CD4-positive, alpha-beta T cell (primary cell): Measurements from ENCODE around the gene SLC9A8. TPM values are rescaled to one million over a fixed set of nuclear protein-coding genes. Genes with fewer than 3 reads are reported as not detected.

Experiments used
- ATAC-seq: fragments of 200-7000 bp; cut with Tn5 transposase; one replicate; pipeline ENCODE4 v1.10.0; 2022; ENCODE audit warnings: mild to moderate bottlenecking; ENCODE audit not compliant: poor library complexity
- CTCF ChIA-PET: fragments of 350-600 bp; sonication (Branson Sonifier 250); formaldehyde crosslinking; loops from one replicate; lab custom pipeline; 2021; ENCODE audit warnings: antibody characterized with exemption, inconsistent platforms; lab: Charles Lee
- POLR2A ChIA-PET: fragments of 350-600 bp; sonication (Branson Sonifier 250); formaldehyde crosslinking; loops from one replicate; lab custom pipeline; 2021; ENCODE audit warnings: antibody characterized with exemption, inconsistent platforms; lab: Charles Lee
- DNase-seq, 14 experiments: peaks; one replicate each; pipeline ENCODE4 v3.0.0-alpha.2; 2013 to 2020; ENCODE audit warnings: mixed read lengths in 2 of 14
- H3K27ac ChIP-seq, 2 donors: one replicate each; pipeline versions ENCODE4 v1.5.1 to v1.7.0; 2013; ENCODE audit warnings: low read length in 2 of 2, low read depth in 1 of 2, mild to moderate bottlenecking in 1 of 2
- H3K27me3 ChIP-seq, 2 experiments: 1 replicate in 1 of 2; 2 replicates in 1 of 2; pipeline versions ENCODE4 v1.6.1 to v1.7.0; 2013; ENCODE audit warnings: low read length in 2 of 2, control low read depth in 1 of 2, mild to moderate bottlenecking in 1 of 2, moderate library complexity in 1 of 2; ENCODE audit not compliant: insufficient read depth in 2 of 2, control insufficient read depth in 1 of 2
- H3K36me3 ChIP-seq: one replicate; pipeline ENCODE4 v1.6.1; 2013; ENCODE audit warnings: low read length, control low read depth; ENCODE audit not compliant: insufficient read depth
- H3K4me1 ChIP-seq: one replicate; pipeline ENCODE4 v1.6.1; 2013; ENCODE audit warnings: low read length, control low read depth; ENCODE audit not compliant: insufficient read depth
- H3K4me3 ChIP-seq: one replicate; pipeline ENCODE4 v1.5.1; 2013; ENCODE audit warnings: mild to moderate bottlenecking, low read length, moderate library complexity
- H3K9me3 ChIP-seq, 2 experiments: 1 replicate in 1 of 2; 2 replicates in 1 of 2; pipeline versions ENCODE4 v1.6.1 to v1.7.0; 2013; ENCODE audit warnings: low read length in 2 of 2, mild to moderate bottlenecking in 2 of 2, control low read depth in 1 of 2, moderate library complexity in 1 of 2; ENCODE audit not compliant: control insufficient read depth in 1 of 2, insufficient read depth in 1 of 2
- H3K27ac Mint-ChIP-seq: one replicate; pipeline ENCODE4 v1.8.0; 2020; ENCODE audit warnings: mixed read lengths
- H3K27me3 Mint-ChIP-seq: one replicate; pipeline ENCODE4 v1.8.0; 2021; ENCODE audit warnings: mixed read lengths
- H3K36me3 Mint-ChIP-seq: one replicate; pipeline ENCODE4 v1.8.0; 2021; ENCODE audit warnings: low read depth, mixed read lengths
- H3K4me1 Mint-ChIP-seq: one replicate; pipeline ENCODE4 v1.8.0; 2021; ENCODE audit warnings: low read depth, mixed read lengths
- H3K4me3 Mint-ChIP-seq: one replicate; pipeline ENCODE4 v1.8.0; 2020; ENCODE audit warnings: mild to moderate bottlenecking, mixed read lengths
- H3K9me3 Mint-ChIP-seq: one replicate; pipeline ENCODE4 v1.8.0; 2020; ENCODE audit warnings: mixed read lengths
- CTCF ChIP-seq: fragments of 200-600 bp; IDR thresholded peaks from one replicate; pipeline ENCODE4 v1.8.0; 2022; ENCODE audit warnings: antibody characterized with exemption, mild to moderate bottlenecking
- intact Hi-C, 2 experiments: fragments of 100-400 bp; cut with DNase I in 1 of 2; cut with micrococcal nuclease in 1 of 2; formaldehyde crosslinking; loops; one replicate each; pipeline versions ENCODE4 v1.15.1 to v1.9.0; 2023 to 2025; cut with DNase I, micrococcal nuclease
- total RNA-seq, 174 experiments: library from RNA in 2 of 174; stranded (reverse) in 2 of 174; gene quantifications; one replicate each; pipeline ENCODE4 v1.2.3 and lab custom pipeline; 2021 to 2026

SLC9A8 gene
- total RNA-seq, 2 experiments from 2014 or later, result 29.5 to 30.2 TPM

GRCh38 chr20:49852522-49853080 is 40.0 kb downstream of the SLC9A8 start:
- no peaks in the 10 kb centered on the region for H3K27me3 ChIP-seq
- H3K36me3 ChIP-seq, result peaks cover 79% of the 10 kb centered on the region
- ATAC-seq (no peak), DNase-seq (no peak)
- no peak overlapping the region for H3K27ac Mint-ChIP-seq
- ChIA-PET POLR2A (interaction anchor here (0.6 kb wide), 1 partner anchor 231 kb away, joined by 3 read pairs; no protein-coding TSS in a partner anchor), CTCF (no interaction called here)
- intact Hi-C loops, result no loop called here
- peaks cover 4% of the 10 kb centered on the region for H3K4me1 ChIP-seq
- peaks cover 10% of the 10 kb centered on the region for H3K4me1 Mint-ChIP-seq
- no peak overlapping the region for H3K27ac ChIP-seq
- TF ChIP-seq CTCF, result no peak
- H3K9me3 ChIP-seq, result no peaks in the 10 kb centered on the region
- no peaks in the 10 kb centered on the region for H3K9me3 Mint-ChIP-seq
- peaks cover 91% of the 10 kb centered on the region for H3K36me3 Mint-ChIP-seq
- H3K4me3 Mint-ChIP-seq, result no peak overlapping the region
- H3K27me3 Mint-ChIP-seq, result no peaks in the 10 kb centered on the region
- H3K4me3 ChIP-seq, result no peak overlapping the region

- H3K27me3 ChIP-seq, result no peaks in the 10 kb centered on the region
- H3K4me3 ChIP-seq, result no peak overlapping the region
- intact Hi-C loops, result no loop called here
- H3K36me3 ChIP-seq, result peaks cover 83% of the 10 kb centered on the region
- no peak overlapping the region for H3K27ac ChIP-seq
- ChIA-PET CTCF (no interaction called here), POLR2A (interaction anchor here (1.3 kb wide), 1 partner anchor 30 kb away, joined by 3 read pairs; no protein-coding TSS in a partner anchor)
- no peak for TF ChIP-seq CTCF
- peaks cover 10% of the 10 kb centered on the region for H3K4me1 Mint-ChIP-seq
- no peak for ATAC-seq
- no peak overlapping the region for H3K4me3 Mint-ChIP-seq
- peaks cover 94% of the 10 kb centered on the region for H3K36me3 Mint-ChIP-seq
- H3K4me1 ChIP-seq, result peaks cover 4% of the 10 kb centered on the region
- no peaks in the 10 kb centered on the region for H3K27me3 Mint-ChIP-seq
- no peak overlapping the region for H3K27ac Mint-ChIP-seq
- no peaks in the 10 kb centered on the region for H3K9me3 Mint-ChIP-seq
- DNase-seq, result no peak
- no peaks in the 10 kb centered on the region for H3K9me3 ChIP-seq
These were observed 41.0 kb downstream of the SLC9A8 start for GRCh38 chr20:49853640-49854039.

- no peak for DNase-seq
- no peak overlapping the region for H3K27ac ChIP-seq
- ATAC-seq, result no peak
- TF ChIP-seq CTCF, result no peak
- peaks cover 4% of the 10 kb centered on the region for H3K4me1 ChIP-seq
- intact Hi-C loops, result no loop called here
- no peaks in the 10 kb centered on the region for H3K27me3 Mint-ChIP-seq
- H3K27ac Mint-ChIP-seq, result no peak overlapping the region
- H3K9me3 ChIP-seq, result no peaks in the 10 kb centered on the region
- H3K9me3 Mint-ChIP-seq, result no peaks in the 10 kb centered on the region
- ChIA-PET CTCF (no interaction called here), POLR2A (interaction anchor here (0.5 to 1.3 kb wide), 2 partner anchors 30 to 676 kb away, joined by 3 read pairs; no protein-coding TSS in a partner anchor)
- no peak overlapping the region for H3K4me3 Mint-ChIP-seq
- H3K36me3 ChIP-seq, result peaks cover 82% of the 10 kb centered on the region
- peaks cover 10% of the 10 kb centered on the region for H3K4me1 Mint-ChIP-seq
- H3K4me3 ChIP-seq, result no peak overlapping the region
- peaks cover 94% of the 10 kb centered on the region for H3K36me3 Mint-ChIP-seq
- H3K27me3 ChIP-seq, result no peaks in the 10 kb centered on the region
These were observed 41.7 kb downstream of the SLC9A8 start for GRCh38 chr20:49854190-49854875.
